Neural cell (in vitro differentiated cells): ENCODE measurements around the gene ATP9B. TPM values are rescaled to one million over a fixed set of nuclear protein-coding genes. Genes with fewer than 3 reads are reported as not detected.

Experiments
- H2AFZ ChIP-seq: fragments of 200-600, 300-800 bp; sonication (generic), shearing (Covaris generic); 2 replicates; pipeline ENCODE4 v1.6.0; 2014; ENCODE audit warnings: low read depth, mild to moderate bottlenecking, antibody characterized with exemption, low read length, moderate library complexity
- H3F3A ChIP-seq: fragments of 200-600 bp; shearing (Covaris generic); 2 replicates; pipeline ENCODE4 v1.6.1; 2016; ENCODE audit warnings: mild to moderate bottlenecking, moderate library complexity, mixed read lengths, antibody characterized with exemption, low read length; ENCODE audit not compliant: insufficient read depth, poor library complexity, severe bottlenecking
- H3K27ac ChIP-seq: fragments of 200-600, 300-800 bp; sonication (generic), shearing (Covaris generic); 2 replicates; pipeline ENCODE4 v1.5.1; 2014; ENCODE audit warnings: mild to moderate bottlenecking, low read length, moderate library complexity
- H3K27me3 ChIP-seq: fragments of 300-800, 200-600 bp; sonication (generic), shearing (Covaris generic); 2 replicates; pipeline ENCODE4 v1.6.0; 2014; ENCODE audit warnings: mild to moderate bottlenecking, low read depth, low read length, moderate library complexity; ENCODE audit not compliant: insufficient read depth
- H3K36me3 ChIP-seq: fragments of 300-800, 200-600 bp; sonication (generic), shearing (Covaris generic); 2 replicates; pipeline ENCODE4 v1.5.1; 2014; ENCODE audit warnings: mild to moderate bottlenecking, antibody characterized with exemption, low read length, moderate library complexity; ENCODE audit not compliant: insufficient read depth
- H3K4me2 ChIP-seq: fragments of 300-800, 200-600 bp; sonication (generic), shearing (Covaris generic); 2 replicates; pipeline ENCODE4 v1.6.0; 2014; ENCODE audit warnings: mild to moderate bottlenecking, low read length
- H3K4me3 ChIP-seq: fragments of 300-800, 200-600 bp; sonication (generic), shearing (Covaris generic); 2 replicates; pipeline ENCODE4 v1.5.1; 2014; ENCODE audit warnings: mild to moderate bottlenecking, low read length, moderate library complexity
- H3K79me2 ChIP-seq: fragments of 200-600 bp; shearing (Covaris generic); replicated peaks from 2 replicates; pipeline ENCODE4 v1.6.0; 2014; ENCODE audit warnings: mild to moderate bottlenecking, low read length, moderate library complexity; ENCODE audit not compliant: insufficient read depth
- H3K9ac ChIP-seq: fragments of 300-800, 200-600 bp; sonication (generic), shearing (Covaris generic); 2 replicates; pipeline ENCODE4 v1.6.1; 2016; ENCODE audit warnings: mild to moderate bottlenecking, low read length, mixed read lengths
- H3K9me2 ChIP-seq: fragments of 200-600 bp; shearing (Covaris generic); 2 replicates; pipeline ENCODE4 v1.6.1; 2016; ENCODE audit warnings: mild to moderate bottlenecking, low read length, mixed read lengths; ENCODE audit not compliant: insufficient read depth
- H3K9me3 ChIP-seq: fragments of 200-600, 300-800 bp; sonication (generic), shearing (Covaris generic); 2 replicates; pipeline ENCODE4 v1.6.1; 2016; ENCODE audit warnings: mild to moderate bottlenecking, mixed run types, low read length, moderate library complexity, mixed read lengths
- H4K20me1 ChIP-seq: fragments of 200-600 bp; shearing (Covaris generic); 2 replicates; pipeline ENCODE4 v1.6.1; 2016; ENCODE audit warnings: mild to moderate bottlenecking, mixed run types; ENCODE audit not compliant: insufficient read depth
- CTCF ChIP-seq: fragments of 450-650 bp; IDR thresholded peaks from 2 replicates; pipeline ENCODE4 v1.5.1; 2014; ENCODE audit warnings: antibody characterized with exemption, mild to moderate bottlenecking, moderate library complexity; ENCODE audit not compliant: poor library complexity, severe bottlenecking
- EP300 ChIP-seq: fragments of 450-650 bp; conservative IDR thresholded peaks from 2 replicates; pipeline ENCODE4 v1.6.1; 2014; ENCODE audit warnings: antibody characterized with exemption, mild to moderate bottlenecking, moderate library complexity; ENCODE audit not compliant: poor library complexity, severe bottlenecking
- EZH2 ChIP-seq: fragments of 200-600, 300-800 bp; shearing (Covaris generic), sonication (generic); IDR thresholded peaks from 2 replicates; pipeline ENCODE4 v1.6.1; 2014; ENCODE audit warnings: antibody characterized with exemption, low read length, borderline replicate concordance, mild to moderate bottlenecking; ENCODE audit not compliant: insufficient read depth, poor library complexity, severe bottlenecking
- MXI1 ChIP-seq: fragments of 450-650 bp; conservative IDR thresholded peaks from 2 replicates; pipeline ENCODE4 v1.6.1; 2014; ENCODE audit warnings: antibody characterized with exemption, mild to moderate bottlenecking; ENCODE audit not compliant: poor library complexity, severe bottlenecking
- POLR2AphosphoS5 ChIP-seq: IDR thresholded peaks from 2 replicates; pipeline ENCODE4 v1.6.1; 2012
- RAD21 ChIP-seq: fragments of 450-650 bp; conservative IDR thresholded peaks from 2 replicates; pipeline ENCODE4 v1.6.1; 2014; ENCODE audit warnings: antibody characterized with exemption, mild to moderate bottlenecking, moderate library complexity
- SMC3 ChIP-seq: fragments of 450-650 bp; conservative IDR thresholded peaks from 2 replicates; pipeline ENCODE4 v1.6.1; 2014; ENCODE audit warnings: antibody characterized with exemption, mild to moderate bottlenecking, moderate library complexity; ENCODE audit not compliant: poor library complexity
- TAF1 ChIP-seq: IDR thresholded peaks from 2 replicates; pipeline ENCODE4 v1.6.1; 2012; ENCODE audit warnings: low read depth
- polyA plus RNA-seq: library from polyadenylated mRNA; depleted of rRNA; stranded (reverse); fragments of >200 nt; gene quantifications from 2 replicates; pipeline ENCODE4 v1.2.3, GENCODE V29; 2014
- TF ChIP-seq, protein P1 (sequence below): IDR thresholded peaks from 2 replicates; pipeline ENCODE4 v1.6.1; 2012; ENCODE audit warnings: borderline replicate concordance

The ATP9B gene
- polyA plus RNA-seq, 1 donor from 2014 or later: 15.4 TPM

DNA sequence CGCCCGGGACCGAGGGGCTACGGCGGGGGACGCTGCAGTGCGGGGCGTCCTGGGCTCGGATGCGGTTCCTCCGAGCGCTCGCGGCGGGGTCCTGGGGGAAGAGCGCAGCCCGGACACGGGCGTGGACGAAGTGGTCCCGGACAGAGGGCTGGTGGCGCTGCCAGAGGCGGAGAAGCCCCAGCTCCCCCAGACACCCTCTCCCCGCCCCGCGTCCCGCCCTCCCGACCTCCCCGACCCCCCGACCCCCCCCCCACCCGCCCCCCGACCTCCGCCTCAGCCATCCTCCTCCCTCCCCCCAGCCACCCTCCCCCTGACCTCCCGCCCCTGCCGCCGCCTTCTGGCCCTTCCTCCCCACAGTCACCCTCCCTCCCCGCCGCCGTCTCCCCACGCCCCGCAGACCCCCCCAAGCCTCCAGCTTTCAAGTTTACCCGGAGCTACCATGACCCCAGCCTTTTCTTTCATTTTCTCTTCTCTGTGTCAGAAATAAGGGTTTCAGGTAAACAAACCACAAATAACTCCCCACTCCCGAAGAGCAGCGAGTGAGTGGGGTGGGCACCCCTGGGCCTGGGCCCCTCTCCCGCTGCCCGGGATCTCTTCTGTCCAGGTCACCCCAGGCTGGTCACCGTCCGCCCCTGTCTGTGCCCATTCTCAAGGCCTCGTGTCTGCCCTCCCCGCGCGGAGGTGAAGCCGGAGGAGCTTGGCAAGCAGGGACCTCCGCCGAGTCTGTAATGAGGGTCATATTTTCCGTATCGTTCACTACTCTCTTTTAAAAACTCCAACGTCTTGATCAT lies 331.6 kb downstream of the ATP9B start:
- H3K27ac ChIP-seq: no peak overlapping the region
- H3K9ac ChIP-seq: no peak overlapping the region
- no peak overlapping the region for H2AFZ ChIP-seq
- no peak overlapping the region for H3K4me3 ChIP-seq
- H3K9me2 ChIP-seq: no peaks in the 10 kb centered on the region
- H3K36me3 ChIP-seq: no peaks in the 10 kb centered on the region
- no peak overlapping the region for H3K4me2 ChIP-seq
- H3K79me2 ChIP-seq: no peaks in the 10 kb centered on the region
- no peaks in the 10 kb centered on the region for H4K20me1 ChIP-seq
- TF ChIP-seq TAF1 (no peak), RAD21 (no peak), MXI1 (no peak), POLR2AphosphoS5 (no peak), SMC3 (no peak), EZH2 (no peak), EP300 (no peak), CTCF (no peak)
- TF ChIP-seq, protein P1, sequence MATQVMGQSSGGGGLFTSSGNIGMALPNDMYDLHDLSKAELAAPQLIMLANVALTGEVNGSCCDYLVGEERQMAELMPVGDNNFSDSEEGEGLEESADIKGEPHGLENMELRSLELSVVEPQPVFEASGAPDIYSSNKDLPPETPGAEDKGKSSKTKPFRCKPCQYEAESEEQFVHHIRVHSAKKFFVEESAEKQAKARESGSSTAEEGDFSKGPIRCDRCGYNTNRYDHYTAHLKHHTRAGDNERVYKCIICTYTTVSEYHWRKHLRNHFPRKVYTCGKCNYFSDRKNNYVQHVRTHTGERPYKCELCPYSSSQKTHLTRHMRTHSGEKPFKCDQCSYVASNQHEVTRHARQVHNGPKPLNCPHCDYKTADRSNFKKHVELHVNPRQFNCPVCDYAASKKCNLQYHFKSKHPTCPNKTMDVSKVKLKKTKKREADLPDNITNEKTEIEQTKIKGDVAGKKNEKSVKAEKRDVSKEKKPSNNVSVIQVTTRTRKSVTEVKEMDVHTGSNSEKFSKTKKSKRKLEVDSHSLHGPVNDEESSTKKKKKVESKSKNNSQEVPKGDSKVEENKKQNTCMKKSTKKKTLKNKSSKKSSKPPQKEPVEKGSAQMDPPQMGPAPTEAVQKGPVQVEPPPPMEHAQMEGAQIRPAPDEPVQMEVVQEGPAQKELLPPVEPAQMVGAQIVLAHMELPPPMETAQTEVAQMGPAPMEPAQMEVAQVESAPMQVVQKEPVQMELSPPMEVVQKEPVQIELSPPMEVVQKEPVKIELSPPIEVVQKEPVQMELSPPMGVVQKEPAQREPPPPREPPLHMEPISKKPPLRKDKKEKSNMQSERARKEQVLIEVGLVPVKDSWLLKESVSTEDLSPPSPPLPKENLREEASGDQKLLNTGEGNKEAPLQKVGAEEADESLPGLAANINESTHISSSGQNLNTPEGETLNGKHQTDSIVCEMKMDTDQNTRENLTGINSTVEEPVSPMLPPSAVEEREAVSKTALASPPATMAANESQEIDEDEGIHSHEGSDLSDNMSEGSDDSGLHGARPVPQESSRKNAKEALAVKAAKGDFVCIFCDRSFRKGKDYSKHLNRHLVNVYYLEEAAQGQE: no peak
- no peaks in the 10 kb centered on the region for H3F3A ChIP-seq
- peaks cover 45% of the 10 kb centered on the region for H3K27me3 ChIP-seq
- H3K9me3 ChIP-seq: no peaks in the 10 kb centered on the region

DNA sequence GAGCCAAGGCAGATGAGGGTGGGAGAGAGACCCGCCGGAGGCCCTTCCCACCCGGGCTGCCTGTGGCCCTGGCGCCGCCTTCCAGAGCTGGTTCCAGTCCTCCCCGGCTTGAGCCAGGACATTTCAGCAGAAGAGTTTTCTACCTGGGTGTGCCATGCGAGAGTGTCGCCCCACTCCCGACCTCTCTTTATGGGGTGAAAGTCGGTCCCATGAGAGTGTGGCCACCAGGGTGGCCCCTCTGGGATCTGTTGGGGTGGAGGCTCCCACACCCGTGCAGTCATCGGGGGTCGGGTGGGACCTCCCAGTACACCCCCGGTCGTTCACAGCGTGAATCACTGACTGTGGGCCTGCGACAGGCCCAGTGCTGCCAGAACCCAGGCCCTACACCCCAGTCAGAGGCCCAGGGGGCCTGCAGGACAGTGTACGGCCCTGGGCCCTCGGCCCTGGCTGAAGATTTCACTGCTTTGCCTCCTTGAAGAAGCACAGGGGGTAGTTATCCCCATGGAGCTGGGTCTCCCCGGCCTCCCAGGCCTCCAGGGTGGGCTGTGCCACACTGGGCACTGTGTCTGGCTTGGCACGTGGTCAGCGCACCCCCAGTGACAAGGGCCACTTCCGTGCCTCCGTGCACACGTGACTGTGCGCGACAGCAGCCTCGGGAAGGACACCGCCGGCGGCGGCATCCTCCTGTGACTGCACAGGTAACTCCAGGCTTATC lies 332.5 kb downstream of the ATP9B start:
- Histone ChIP-seq H3K9ac (no peak overlapping the region), H3K4me3 (no peak overlapping the region), H3K36me3 (no peaks in the 10 kb centered on the region), H3K9me2 (no peaks in the 10 kb centered on the region), H3F3A (no peaks in the 10 kb centered on the region), H4K20me1 (no peaks in the 10 kb centered on the region), H3K4me2 (no peak overlapping the region), H3K27me3 (peaks cover 38% of the 10 kb centered on the region), H3K9me3 (no peaks in the 10 kb centered on the region), H3K27ac (no peak overlapping the region), H2AFZ (no peak overlapping the region), H3K79me2 (no peaks in the 10 kb centered on the region)
- TF ChIP-seq CTCF (no peak), EP300 (no peak), EZH2 (no peak), TAF1 (no peak), MXI1 (no peak), RAD21 (no peak), SMC3 (no peak), POLR2AphosphoS5 (no peak)
- TF ChIP-seq, protein P1: no peak
